HL-60 (cell line): Measurements from ENCODE around the gene ZNF318.
"Not testable (repeated sequence)": the region's sequence is repeated elsewhere in the genome, so short reads cannot be mapped to it uniquely, and the experiment has no call there.

Source experiments
- DNase-seq, 2 experiments: peaks; one replicate each; pipeline ENCODE4 v3.0.0-alpha.2; 2010 to 2020; ENCODE audit warnings: low read depth in 1 of 2, low spot score in 1 of 2
- H3K27ac ChIP-seq: fragments of 250-450 bp; sonication (Bioruptor Pico); replicated peaks from 2 replicates; pipeline ENCODE4 v1.5.1; 2020; ENCODE audit warnings: mild to moderate bottlenecking, moderate library complexity
- H3K27me3 ChIP-seq: fragments of 250-450 bp; sonication (Bioruptor Pico); 2 replicates; pipeline ENCODE4 v1.5.1; 2021; ENCODE audit warnings: mild to moderate bottlenecking, moderate library complexity; ENCODE audit not compliant: insufficient read depth, poor library complexity, severe bottlenecking
- H3K4me3 ChIP-seq: replicated peaks from 2 replicates; pipeline ENCODE4 v1.5.1; 2011; ENCODE audit warnings: mild to moderate bottlenecking, control low read depth, low read length; ENCODE audit not compliant: insufficient read depth
- CTCF ChIP-seq: IDR thresholded peaks from one replicate; pipeline ENCODE4 v1.5.1; 2011; ENCODE audit warnings: low read length, control low read depth, inconsistent platforms; ENCODE audit not compliant: insufficient read depth
- GABPA ChIP-seq: IDR thresholded peaks from 2 replicates; pipeline ENCODE4 v1.6.1; 2012; ENCODE audit warnings: low read depth
- POLR2AphosphoS5 ChIP-seq: IDR thresholded peaks from 2 replicates; pipeline ENCODE4 v1.6.1; 2012; ENCODE audit warnings: low read depth
- REST ChIP-seq: IDR thresholded peaks from 2 replicates; pipeline ENCODE4 v1.6.1; 2012; ENCODE audit warnings: low read depth; ENCODE audit not compliant: insufficient replicate concordance
- SPI1 ChIP-seq: IDR thresholded peaks from 2 replicates; pipeline ENCODE4 v1.6.1; 2012; ENCODE audit warnings: low read depth, mild to moderate bottlenecking, borderline replicate concordance

ZNF318 gene

GRCh38 chr6:43386492-43386891 is 17.0 kb upstream of the ZNF318 start:
- H3K4me3 ChIP-seq = no peak overlapping the region
- H3K27ac ChIP-seq = no peak overlapping the region
- no peak for TF ChIP-seq REST
- no peak for TF ChIP-seq SPI1
- no peak for TF ChIP-seq GABPA
- no peak for TF ChIP-seq CTCF
- TF ChIP-seq POLR2AphosphoS5 = no peak
- DNase-seq = no peak
- peaks cover 21% of the 10 kb centered on the region for H3K27me3 ChIP-seq

GRCh38 chr6:43383021-43383667 is 13.7 kb upstream of the ZNF318 start:
- no peak for DNase-seq
- Histone ChIP-seq H3K27me3 (peaks cover 27% of the 10 kb centered on the region), H3K4me3 (no peak overlapping the region)

GRCh38 chr6:43380858-43381257 is 11.4 kb upstream of the ZNF318 start:
- DNase-seq, H3K4me3 ChIP-seq, H3K27ac ChIP-seq: not testable (repeated sequence)
- H3K27me3 ChIP-seq = peaks cover 27% of the 10 kb centered on the region

More at GRCh38 chr6:43383021-43383667, 13.7 kb upstream of the ZNF318 start:
- no peak for TF ChIP-seq SPI1
- TF ChIP-seq GABPA = no peak
- no peak for TF ChIP-seq REST
- no peak for TF ChIP-seq CTCF
- TF ChIP-seq POLR2AphosphoS5 = no peak
- no peak overlapping the region for H3K27ac ChIP-seq

GRCh38 chr6:43378631-43379030 is 9.2 kb upstream of the ZNF318 start:
- Histone ChIP-seq H3K27me3 (peaks cover 27% of the 10 kb centered on the region), H3K4me3 (no peak overlapping the region), H3K27ac (no peak overlapping the region)
- TF ChIP-seq SPI1 = no peak
- DNase-seq = no peak

GRCh38 chr6:43377710-43378229 is 8.3 kb upstream of the ZNF318 start:
- no peak for DNase-seq
- no peak for TF ChIP-seq REST
- no peak for TF ChIP-seq SPI1
- no peak for TF ChIP-seq POLR2AphosphoS5
- no peak for TF ChIP-seq GABPA
- TF ChIP-seq CTCF = no peak

More at GRCh38 chr6:43377710-43378229, 8.3 kb upstream of the ZNF318 start:
- Histone ChIP-seq H3K27ac (no peak overlapping the region), H3K4me3 (no peak overlapping the region), H3K27me3 (peaks cover 23% of the 10 kb centered on the region)
